Heart left ventricle (tissue), 16 donors: ENCODE data around the gene DIDO1. TPM values are rescaled to one million over a fixed set of nuclear protein-coding genes. Genes with fewer than 3 reads are reported as not detected.
A peak's percentile ranks its signal among the peaks of the same experiment; 100 is the strongest.

ENCODE experiments used
- ATAC-seq, 4 donors: fragments of 200-7000 bp; cut with Tn5 transposase; one replicate each; pipeline ENCODE4 v1.9.1; 2020 to 2022; ENCODE audit warnings: moderate library complexity in 4 of 4, mild to moderate bottlenecking in 3 of 4, moderate number of reproducible peaks in 1 of 4
- DNase-seq, 5 donors: peaks; one replicate each; pipeline ENCODE4 v3.0.0-alpha.2; 2020
- H3K27ac ChIP-seq, 12 donors: fragments of 200-600 bp; sonication (generic) in 4 of 12; one replicate each; pipeline versions ENCODE4 v1.5.0 to v1.8.0; 2016 to 2022; ENCODE audit warnings: mild to moderate bottlenecking in 2 of 12
- H3K27me3 ChIP-seq, 9 donors: fragments of 200-600 bp; sonication (generic) in 2 of 9; one replicate each; pipeline versions ENCODE4 v1.5.1 to v1.8.0; 2016 to 2022; ENCODE audit warnings: mild to moderate bottlenecking in 3 of 9
- H3K36me3 ChIP-seq, 9 donors: fragments of 200-600 bp; sonication (generic) in 2 of 9; one replicate each; pipeline versions ENCODE4 v1.5.0 to v1.8.0; 2018 to 2022; ENCODE audit warnings: mild to moderate bottlenecking in 2 of 9
- H3K4me1 ChIP-seq, 12 donors: fragments of 200-600 bp; sonication (generic) in 4 of 12; one replicate each; pipeline versions ENCODE4 v1.5.0 to v1.8.0; 2016 to 2022; ENCODE audit warnings: mild to moderate bottlenecking in 3 of 12
- H3K4me3 ChIP-seq, 12 donors: fragments of 200-600 bp; sonication (generic) in 4 of 12; one replicate each; pipeline versions ENCODE4 v1.5.0 to v1.8.0; 2017 to 2022; ENCODE audit warnings: mild to moderate bottlenecking in 9 of 12, moderate library complexity in 4 of 12
- H3K9me3 ChIP-seq, 12 donors: fragments of 200-600 bp; sonication (generic) in 4 of 12; one replicate each; pipeline versions ENCODE4 v1.5.0 to v1.8.0; 2016 to 2022; ENCODE audit warnings: mild to moderate bottlenecking in 1 of 12
- CTCF ChIP-seq, 12 donors: fragments of 200-600 bp; sonication (generic) in 4 of 12; IDR thresholded peaks; one replicate each; pipeline versions ENCODE4 v1.5.0 to v1.8.0; 2018 to 2022; ENCODE audit warnings: antibody characterized with exemption in 12 of 12, mild to moderate bottlenecking in 5 of 12
- POLR2A ChIP-seq, 2 donors: fragments of 450-650 bp; IDR thresholded peaks; one replicate each; pipeline ENCODE4 v1.6.1; 2017; ENCODE audit warnings: antibody characterized with exemption in 2 of 2, mild to moderate bottlenecking in 2 of 2, moderate library complexity in 2 of 2
- WGBS, 4 donors: extraction: QIAGEN DNeasy Blood & Tissue Kit in 2 of 4; methylation state at CpG; one replicate each; pipeline versions ENCODE4 v1.1.5 to v1.1.7; 2013 to 2018; 5-methylcytosine and 5-hydroxymethylcytosine counted together
- intact Hi-C, 10 donors: fragments of 100-400 bp; cut with DNase I; formaldehyde crosslinking; loops; one replicate each; pipeline versions ENCODE4 v1.11.1 to v1.14.2; 2022
- polyA plus RNA-seq, 2 donors: library from polyadenylated mRNA; stranded (reverse); fragments of 200-250 nt; gene quantifications; one replicate each; pipeline ENCODE4 v1.2.3, GENCODE V29; 2013
- total RNA-seq, 9 donors: library from RNA; depleted of rRNA in 2 of 9; stranded (reverse); fragments of >200 nt in 2 of 9; fragmentation: NEBNext Ultra II Directional in 3 of 9; extraction: Animal tissue kit (Norgen Biotek cat#: 25700) in 3 of 9; gene quantifications; one replicate each; pipeline versions ENCODE4 v1.1.0 to v1.2.4, GENCODE V29; 2016 to 2023
- donor health status: ischemic (EF 13 %, LVEDD 7.1; RV severe dilation, severe dysfunction).
- donor health status: healthy with polysubstance abuse.
- donor health status: DM: no; HTN: yes; CAD: no.
- donor health status: DM: no; HTN: no; CAD: no.
- donor health status: ischemic (EF 25% LVEDD 6.9; RV normal size, moderate dysfunction).
- donor health status: ischemic (EF 25% LVEDD 5.7; RV mildly dilated, moderate dysfunction).
- donor health status: healthy.
- donor health status: DM: yes; HTN: yes; CAD: no.
- donor health status: ischemic (EF 35%, LVEDD 5.7; RV mildly dilated, moderate dysfunction).
- donor health status: nonischemic (EF 11% LVEDD 7.7; RV severe dilation, severe dysfunction).
- donor health status: DM: yes; HTN: yes; CAD: no.
- donor health status: PGD.
- donor health status: ischemic (EF 29% LVEDD 5.4; RV normal size, mild dysfunction).
- donor health status: nonischemic (EF 23%, LVEDD 6.1; RV moderate dilation, normal function).

DIDO1 gene
- total and polyA plus RNA-seq, 11 donors: 16.5 to 46.2 (median 38.4) TPM

GRCh38 chr20:62949962-62950361, 23.7 kb upstream of the DIDO1 start:
- no peak for TF ChIP-seq POLR2A (IDR thresholded peaks at IDR 0.05)
- no peak for TF ChIP-seq CTCF (IDR thresholded peaks at IDR 0.05)
- no peak for ATAC-seq
- Histone ChIP-seq H3K4me1 (peaks cover 3 to 48% (median 36%) of the 10 kb centered on the region in 12 donors), H3K4me3 (no peak overlapping the region), H3K9me3 (peaks cover 0 to 5% (median 0%) of the 10 kb centered on the region in 12 donors), H3K27ac (no peak overlapping the region), H3K27me3 (no peaks in the 10 kb centered on the region), H3K36me3 (peaks cover 0 to 57% (median 47%) of the 10 kb centered on the region in 9 donors)
- intact Hi-C loops: no loop called here
- DNase-seq: no peak
- WGBS, 4 donors: 89 to 94% (median 93%) methylated on average over 12 of the region's 12 CpGs

GRCh38 chr20:62949153-62949821, 23.0 kb upstream of the DIDO1 start:
- 90 to 96% (median 95%) methylated on average over 6 of the region's 6 CpGs for WGBS, 4 donors
- peaks cover 0 to 63% (median 53%) of the 10 kb centered on the region in 9 donors for H3K36me3 ChIP-seq
- no peaks in the 10 kb centered on the region for H3K27me3 ChIP-seq
- H3K9me3 ChIP-seq: peaks cover 0 to 5% (median 0%) of the 10 kb centered on the region in 12 donors
- DNase-seq: no peak
- ATAC-seq: no peak
- intact Hi-C loops: no loop called here
- no peak overlapping the region for H3K4me3 ChIP-seq
- no peak overlapping the region for H3K27ac ChIP-seq
- TF ChIP-seq CTCF (IDR thresholded peaks at IDR 0.05) (no peak), POLR2A (IDR thresholded peaks at IDR 0.05) (no peak)
- H3K4me1 ChIP-seq: peaks cover 3 to 43% (median 32%) of the 10 kb centered on the region in 12 donors

DNA sequence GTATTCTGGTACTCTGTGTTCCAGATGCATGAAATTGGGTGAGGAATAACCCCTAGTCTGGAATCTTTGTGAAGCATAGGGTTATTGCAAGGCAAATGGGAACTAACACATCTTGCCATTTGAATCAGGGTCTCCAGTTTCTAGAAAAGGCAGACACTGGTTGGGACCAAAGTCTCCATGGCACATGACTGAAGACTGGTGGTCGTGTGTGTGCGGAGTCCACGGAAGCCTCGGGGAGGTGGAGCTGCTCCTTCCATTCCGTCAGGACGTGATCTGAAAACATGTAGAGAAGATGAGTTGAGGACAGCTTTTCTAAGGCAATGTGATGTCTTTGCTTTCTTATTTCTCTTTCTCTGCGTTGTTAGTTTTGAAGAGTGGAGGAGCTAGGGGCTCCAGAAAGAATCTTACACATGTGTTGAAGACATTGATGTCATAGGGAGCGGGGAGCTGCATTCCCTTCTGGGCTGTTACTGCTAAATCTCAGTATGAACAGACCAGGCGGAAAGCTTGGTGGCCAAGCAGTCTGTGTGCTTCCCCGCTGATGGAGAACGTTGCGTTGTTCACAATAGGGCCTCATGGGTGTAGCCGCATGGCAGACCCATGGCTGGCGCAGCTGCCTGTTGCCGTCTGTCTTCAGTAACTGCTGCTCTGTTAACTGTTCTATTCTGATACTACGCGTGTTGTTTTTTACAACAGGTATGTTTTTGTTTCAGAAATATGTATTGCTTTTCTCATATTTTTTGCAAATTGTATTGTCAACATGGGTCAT, 21.4 kb upstream of the DIDO1 start:
- H3K4me1 ChIP-seq: peaks cover 0 to 36% (median 18%) of the 10 kb centered on the region in 12 donors
- peaks cover 0 to 79% (median 69%) of the 10 kb centered on the region in 9 donors for H3K36me3 ChIP-seq
- H3K27me3 ChIP-seq: no peaks in the 10 kb centered on the region
- peak in 1 of 5 donors; percentile 13 for DNase-seq
- intact Hi-C loops: no loop called here
- H3K27ac ChIP-seq: peak overlapping the region in 1 of 12 donors; percentile 2
- TF ChIP-seq CTCF (IDR thresholded peaks at IDR 0.05) (no peak), POLR2A (IDR thresholded peaks at IDR 0.05) (no peak)
- WGBS, 4 donors: 93 to 96% (median 95%) methylated on average over 17 of the region's 17 CpGs
- H3K4me3 ChIP-seq: no peak overlapping the region
- ATAC-seq: no peak
- H3K9me3 ChIP-seq: peaks cover 0 to 5% (median 0%) of the 10 kb centered on the region in 12 donors

DNA sequence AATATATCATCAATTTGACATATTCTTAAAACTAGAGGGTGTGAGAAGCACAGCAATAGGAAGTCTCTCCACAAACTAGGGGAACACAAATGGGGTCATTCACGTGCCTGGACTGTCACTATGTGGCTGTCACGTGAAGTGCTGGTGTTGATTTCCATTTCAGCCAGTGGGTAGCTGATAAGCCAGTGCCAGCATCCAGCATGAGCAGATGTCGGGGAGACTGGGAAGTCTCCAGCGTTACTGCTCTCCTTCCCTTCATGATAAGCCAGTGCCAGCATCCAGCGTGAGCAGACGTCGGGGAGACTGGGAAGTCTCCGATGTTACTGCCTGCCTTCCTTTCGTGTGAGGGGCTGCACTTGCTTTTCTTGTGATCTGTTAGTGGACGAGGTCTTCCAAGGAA, 20.6 kb upstream of the DIDO1 start:
- Histone ChIP-seq H3K36me3 (peaks cover 0 to 85% (median 75%) of the 10 kb centered on the region in 9 donors), H3K27ac (peak overlapping the region in 4 of 12 donors; percentile 2 to 44 (median 25)), H3K4me1 (peaks cover 0 to 36% (median 16%) of the 10 kb centered on the region in 12 donors), H3K9me3 (peaks cover 0 to 5% (median 0%) of the 10 kb centered on the region in 12 donors), H3K27me3 (no peaks in the 10 kb centered on the region), H3K4me3 (no peak overlapping the region)
- intact Hi-C loops: no loop called here
- TF ChIP-seq POLR2A (IDR thresholded peaks at IDR 0.05) (no peak), CTCF (IDR thresholded peaks at IDR 0.05) (no peak)
- ATAC-seq: peak; percentile 84 to 89 (median 88)
- peak in 4 of 5 donors; percentile 58 to 81 (median 74) for DNase-seq
- WGBS, 4 donors: 22 to 46% (median 32%) methylated on average over 10 of the region's 10 CpGs
